ENCODE data around the gene AMPD2.

DNA sequence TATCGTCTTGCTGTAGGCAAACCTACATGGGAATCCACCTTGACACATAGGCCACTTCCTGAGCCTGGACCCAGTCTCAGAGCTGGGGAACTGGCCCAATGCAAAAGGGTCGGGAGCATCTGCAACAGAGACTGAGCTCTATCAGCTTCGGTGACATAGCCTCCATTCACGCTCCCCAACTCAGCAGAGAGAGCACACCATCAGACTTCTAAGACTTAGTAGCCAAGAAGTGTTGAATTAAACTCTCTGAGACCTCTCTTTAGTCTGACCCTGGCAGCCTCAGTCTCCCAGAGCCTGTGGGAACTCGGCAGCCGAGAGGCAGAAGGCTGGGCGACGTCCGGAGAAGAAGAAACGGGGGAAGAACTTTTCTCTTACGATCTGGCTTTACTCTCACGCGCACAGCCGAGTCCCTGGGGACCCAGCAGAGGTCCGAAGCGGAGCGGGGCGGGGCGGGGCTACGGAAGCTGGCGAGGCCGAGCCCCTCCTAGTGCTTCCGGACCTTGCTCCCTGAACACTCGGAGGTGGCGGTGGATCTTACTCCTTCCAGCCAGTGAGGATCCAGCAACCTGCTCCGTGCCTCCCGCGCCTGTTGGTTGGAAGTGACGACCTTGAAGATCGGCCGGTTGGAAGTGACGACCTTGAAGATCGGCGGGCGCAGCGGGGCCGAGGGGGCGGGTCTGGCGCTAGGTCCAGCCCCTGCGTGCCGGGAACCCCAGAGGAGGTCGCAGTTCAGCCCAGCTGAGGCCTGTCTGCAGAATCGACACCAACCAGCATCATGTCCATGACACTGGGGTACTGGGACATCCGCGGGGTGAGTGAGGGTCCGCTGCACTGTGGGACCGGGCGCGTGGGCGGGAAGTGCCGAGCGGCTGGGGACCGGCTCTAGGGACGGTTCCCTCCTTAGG is 36.2 kb downstream of the AMPD2 start, which contains the start of gene GSTM4:
- TF ChIP-seq, protein P1, sequence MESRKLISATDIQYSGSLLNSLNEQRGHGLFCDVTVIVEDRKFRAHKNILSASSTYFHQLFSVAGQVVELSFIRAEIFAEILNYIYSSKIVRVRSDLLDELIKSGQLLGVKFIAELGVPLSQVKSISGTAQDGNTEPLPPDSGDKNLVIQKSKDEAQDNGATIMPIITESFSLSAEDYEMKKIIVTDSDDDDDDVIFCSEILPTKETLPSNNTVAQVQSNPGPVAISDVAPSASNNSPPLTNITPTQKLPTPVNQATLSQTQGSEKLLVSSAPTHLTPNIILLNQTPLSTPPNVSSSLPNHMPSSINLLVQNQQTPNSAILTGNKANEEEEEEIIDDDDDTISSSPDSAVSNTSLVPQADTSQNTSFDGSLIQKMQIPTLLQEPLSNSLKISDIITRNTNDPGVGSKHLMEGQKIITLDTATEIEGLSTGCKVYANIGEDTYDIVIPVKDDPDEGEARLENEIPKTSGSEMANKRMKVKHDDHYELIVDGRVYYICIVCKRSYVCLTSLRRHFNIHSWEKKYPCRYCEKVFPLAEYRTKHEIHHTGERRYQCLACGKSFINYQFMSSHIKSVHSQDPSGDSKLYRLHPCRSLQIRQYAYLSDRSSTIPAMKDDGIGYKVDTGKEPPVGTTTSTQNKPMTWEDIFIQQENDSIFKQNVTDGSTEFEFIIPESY (IDR thresholded peaks at IDR 0.05; ENCODE audit: extremely low read depth, insufficient replicate concordance, low read length), result peak; percentile 11
- no peak for TF ChIP-seq CEBPB (IDR thresholded peaks at IDR 0.05; ENCODE audit: low read depth)
- TF ChIP-seq RAD21 (IDR thresholded peaks at IDR 0.05; ENCODE audit: low read depth), result no peak
- TF ChIP-seq, protein P2, sequence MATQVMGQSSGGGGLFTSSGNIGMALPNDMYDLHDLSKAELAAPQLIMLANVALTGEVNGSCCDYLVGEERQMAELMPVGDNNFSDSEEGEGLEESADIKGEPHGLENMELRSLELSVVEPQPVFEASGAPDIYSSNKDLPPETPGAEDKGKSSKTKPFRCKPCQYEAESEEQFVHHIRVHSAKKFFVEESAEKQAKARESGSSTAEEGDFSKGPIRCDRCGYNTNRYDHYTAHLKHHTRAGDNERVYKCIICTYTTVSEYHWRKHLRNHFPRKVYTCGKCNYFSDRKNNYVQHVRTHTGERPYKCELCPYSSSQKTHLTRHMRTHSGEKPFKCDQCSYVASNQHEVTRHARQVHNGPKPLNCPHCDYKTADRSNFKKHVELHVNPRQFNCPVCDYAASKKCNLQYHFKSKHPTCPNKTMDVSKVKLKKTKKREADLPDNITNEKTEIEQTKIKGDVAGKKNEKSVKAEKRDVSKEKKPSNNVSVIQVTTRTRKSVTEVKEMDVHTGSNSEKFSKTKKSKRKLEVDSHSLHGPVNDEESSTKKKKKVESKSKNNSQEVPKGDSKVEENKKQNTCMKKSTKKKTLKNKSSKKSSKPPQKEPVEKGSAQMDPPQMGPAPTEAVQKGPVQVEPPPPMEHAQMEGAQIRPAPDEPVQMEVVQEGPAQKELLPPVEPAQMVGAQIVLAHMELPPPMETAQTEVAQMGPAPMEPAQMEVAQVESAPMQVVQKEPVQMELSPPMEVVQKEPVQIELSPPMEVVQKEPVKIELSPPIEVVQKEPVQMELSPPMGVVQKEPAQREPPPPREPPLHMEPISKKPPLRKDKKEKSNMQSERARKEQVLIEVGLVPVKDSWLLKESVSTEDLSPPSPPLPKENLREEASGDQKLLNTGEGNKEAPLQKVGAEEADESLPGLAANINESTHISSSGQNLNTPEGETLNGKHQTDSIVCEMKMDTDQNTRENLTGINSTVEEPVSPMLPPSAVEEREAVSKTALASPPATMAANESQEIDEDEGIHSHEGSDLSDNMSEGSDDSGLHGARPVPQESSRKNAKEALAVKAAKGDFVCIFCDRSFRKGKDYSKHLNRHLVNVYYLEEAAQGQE (IDR thresholded peaks at IDR 0.05; ENCODE audit: low read depth), result no peak
- TF ChIP-seq, protein P3, sequence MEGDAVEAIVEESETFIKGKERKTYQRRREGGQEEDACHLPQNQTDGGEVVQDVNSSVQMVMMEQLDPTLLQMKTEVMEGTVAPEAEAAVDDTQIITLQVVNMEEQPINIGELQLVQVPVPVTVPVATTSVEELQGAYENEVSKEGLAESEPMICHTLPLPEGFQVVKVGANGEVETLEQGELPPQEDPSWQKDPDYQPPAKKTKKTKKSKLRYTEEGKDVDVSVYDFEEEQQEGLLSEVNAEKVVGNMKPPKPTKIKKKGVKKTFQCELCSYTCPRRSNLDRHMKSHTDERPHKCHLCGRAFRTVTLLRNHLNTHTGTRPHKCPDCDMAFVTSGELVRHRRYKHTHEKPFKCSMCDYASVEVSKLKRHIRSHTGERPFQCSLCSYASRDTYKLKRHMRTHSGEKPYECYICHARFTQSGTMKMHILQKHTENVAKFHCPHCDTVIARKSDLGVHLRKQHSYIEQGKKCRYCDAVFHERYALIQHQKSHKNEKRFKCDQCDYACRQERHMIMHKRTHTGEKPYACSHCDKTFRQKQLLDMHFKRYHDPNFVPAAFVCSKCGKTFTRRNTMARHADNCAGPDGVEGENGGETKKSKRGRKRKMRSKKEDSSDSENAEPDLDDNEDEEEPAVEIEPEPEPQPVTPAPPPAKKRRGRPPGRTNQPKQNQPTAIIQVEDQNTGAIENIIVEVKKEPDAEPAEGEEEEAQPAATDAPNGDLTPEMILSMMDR (IDR thresholded peaks at IDR 0.05 in 2 of 3, conservative IDR thresholded peaks at IDR 0.05 in 1 of 3; ENCODE audit: borderline replicate concordance in 1 of 3, insufficient read depth in 1 of 3, low read depth in 2 of 3, low read length in 2 of 3), result no peak
- no peak for TF ChIP-seq EZH2 (IDR thresholded peaks at IDR 0.05)
